A673 (cell line): Measurements from ENCODE around the gene HMGN1.

Source experiments
- CTCF ChIP-seq: fragments of 300-800, 200-600 bp; sonication (generic); conservative IDR thresholded peaks from 2 replicates; pipeline ENCODE4 v1.5.1; 2017; ENCODE audit warnings: low read depth, mild to moderate bottlenecking, antibody characterized with exemption, low read length, moderate library complexity, mixed read lengths
- EZH2 ChIP-seq: fragments of 200-600 bp; sonication (generic); IDR thresholded peaks from 2 replicates; pipeline ENCODE4 v1.6.1; 2017; ENCODE audit warnings: borderline replicate concordance, low read depth, mild to moderate bottlenecking, mixed read lengths, antibody characterized with exemption, low read length; ENCODE audit not compliant: poor library complexity, severe bottlenecking

GRCh38 chr21:39311164-39311563, 37.7 kb downstream of the HMGN1 start:
- TF ChIP-seq CTCF (no peak), EZH2 (no peak)
